H9 (cell line): ENCODE data around the gene ZNF407. TPM values are rescaled to one million over a fixed set of nuclear protein-coding genes. Genes with fewer than 3 reads are reported as not detected.

Source experiments
- DNase-seq: peaks from one replicate; pipeline ENCODE4 v3.0.0-alpha.2; 2017
- H2AFZ ChIP-seq: one replicate; pipeline ENCODE4 v1.6.1; 2013; ENCODE audit warnings: mild to moderate bottlenecking, low read length, control low read depth, moderate library complexity
- H2AK5ac ChIP-seq: 2 replicates; pipeline ENCODE4 v1.6.1; 2013; ENCODE audit warnings: low read length, control low read depth, mixed read lengths; ENCODE audit not compliant: insufficient read length
- H2BK120ac ChIP-seq: one replicate; pipeline ENCODE4 v1.6.1; 2013; ENCODE audit warnings: low read depth, mild to moderate bottlenecking, low read length, control low read depth, inconsistent platforms; ENCODE audit not compliant: poor library complexity, severe bottlenecking
- H2BK12ac ChIP-seq: 2 replicates; pipeline ENCODE4 v1.6.1; 2013; ENCODE audit warnings: low read length, control low read depth, mixed read lengths, low read depth; ENCODE audit not compliant: insufficient read length
- H2BK15ac ChIP-seq: 2 replicates; pipeline ENCODE4 v1.6.1; 2013; ENCODE audit warnings: low read depth, low read length, control low read depth
- H2BK20ac ChIP-seq: one replicate; pipeline ENCODE4 v1.6.1; 2013; ENCODE audit warnings: low read depth, mild to moderate bottlenecking, low read length, control low read depth, inconsistent platforms; ENCODE audit not compliant: poor library complexity, severe bottlenecking
- H2BK5ac ChIP-seq: 2 replicates; pipeline ENCODE4 v1.6.1; 2013; ENCODE audit warnings: low read length, control low read depth, mixed read lengths; ENCODE audit not compliant: insufficient read length
- H3K14ac ChIP-seq: 2 replicates; pipeline ENCODE4 v1.6.1; 2013; ENCODE audit warnings: low read length, control low read depth; ENCODE audit not compliant: insufficient read depth
- H3K18ac ChIP-seq: 2 replicates; pipeline ENCODE4 v1.6.1; 2013; ENCODE audit warnings: low read depth, mild to moderate bottlenecking, mixed read lengths, low read length, control low read depth; ENCODE audit not compliant: insufficient read length
- H3K23ac ChIP-seq: 2 replicates; pipeline ENCODE4 v1.6.1; 2013; ENCODE audit warnings: low read length, control low read depth, mixed read lengths, low read depth; ENCODE audit not compliant: insufficient read length
- H3K23me2 ChIP-seq: 2 replicates; pipeline ENCODE4 v1.6.1; 2013; ENCODE audit warnings: low read depth, mild to moderate bottlenecking, mixed read lengths, low read length, control low read depth; ENCODE audit not compliant: insufficient read length, poor library complexity, severe bottlenecking
- H3K27ac ChIP-seq: 2 replicates; pipeline ENCODE4 v1.5.1; 2013; ENCODE audit warnings: low read length, control low read depth, mixed read lengths, low read depth; ENCODE audit not compliant: insufficient read length
- H3K27me3 ChIP-seq: 2 replicates; pipeline ENCODE4 v1.6.1; 2013; ENCODE audit warnings: low read length, control low read depth, inconsistent platforms; ENCODE audit not compliant: insufficient read depth
- H3K4ac ChIP-seq: 2 replicates; pipeline ENCODE4 v1.6.1; 2013; ENCODE audit warnings: low read depth, mild to moderate bottlenecking, control low read depth, inconsistent platforms, low read length, moderate library complexity
- H3K4me1 ChIP-seq: 2 replicates; pipeline ENCODE4 v1.6.1; 2013; ENCODE audit warnings: low read length, control low read depth, inconsistent platforms; ENCODE audit not compliant: insufficient read depth
- H3K4me2 ChIP-seq: 2 replicates; pipeline ENCODE4 v1.6.1; 2013; ENCODE audit warnings: low read length, control low read depth, mixed read lengths; ENCODE audit not compliant: insufficient read length, insufficient read depth
- H3K56ac ChIP-seq: 2 replicates; pipeline ENCODE4 v1.6.1; 2013; ENCODE audit warnings: low read depth, mild to moderate bottlenecking, mixed read lengths, low read length, control low read depth; ENCODE audit not compliant: insufficient read length
- H3K79me1 ChIP-seq: 2 replicates; pipeline ENCODE4 v1.6.1; 2013; ENCODE audit warnings: low read depth, mild to moderate bottlenecking, moderate library complexity, low read length, control low read depth, inconsistent platforms; ENCODE audit not compliant: insufficient read depth, poor library complexity, severe bottlenecking
- H3K79me2 ChIP-seq: 2 replicates; pipeline ENCODE4 v1.6.1; 2013; ENCODE audit warnings: low read length, control low read depth, inconsistent platforms; ENCODE audit not compliant: insufficient read depth
- H3K9ac ChIP-seq: 2 replicates; pipeline ENCODE4 v1.6.1; 2013; ENCODE audit warnings: low read length, control low read depth, mixed read lengths; ENCODE audit not compliant: insufficient read length; ENCODE audit errors: extremely low read depth
- H3K9me3 ChIP-seq: one replicate; pipeline ENCODE4 v1.6.1; 2013; ENCODE audit warnings: low read depth, low read length, inconsistent platforms; ENCODE audit not compliant: control insufficient read depth
- H3T11ph ChIP-seq: one replicate; pipeline ENCODE4 v1.6.1; 2013; ENCODE audit warnings: mild to moderate bottlenecking, low read length, control low read depth, inconsistent platforms
- H4K20me1 ChIP-seq: one replicate; pipeline ENCODE4 v1.6.1; 2013; ENCODE audit not compliant: control insufficient read depth, insufficient read length, insufficient read depth
- H4K5ac ChIP-seq: 2 replicates; pipeline ENCODE4 v1.6.1; 2013; ENCODE audit warnings: low read depth, mild to moderate bottlenecking, mixed read lengths, low read length, control low read depth; ENCODE audit not compliant: insufficient read length
- H4K8ac ChIP-seq: replicated peaks from 2 replicates; pipeline ENCODE4 v1.6.1; 2013; ENCODE audit warnings: low read length, control low read depth, mixed read lengths, low read depth; ENCODE audit not compliant: insufficient read length
- H4K91ac ChIP-seq: 2 replicates; pipeline ENCODE4 v1.6.1; 2013; ENCODE audit warnings: low read depth, mild to moderate bottlenecking, moderate library complexity, mixed read lengths, low read length, control low read depth; ENCODE audit not compliant: insufficient read length
- H3K27ac Mint-ChIP-seq, 3 experiments: 2 replicates in 2 of 3; 3 replicates in 1 of 3; pipeline ENCODE4 v1.8.0; 2020 to 2021; ENCODE audit warnings: mixed read lengths in 3 of 3, mild to moderate bottlenecking in 1 of 3, moderate library complexity in 1 of 3
- H3K27me3 Mint-ChIP-seq: 2 replicates; pipeline ENCODE4 v1.8.0; 2021; ENCODE audit warnings: low read depth, mild to moderate bottlenecking, moderate library complexity, mixed read lengths
- H3K36me3 Mint-ChIP-seq, 3 experiments: 2 replicates in 2 of 3; 3 replicates in 1 of 3; pipeline ENCODE4 v1.8.0; 2020 to 2021; ENCODE audit warnings: low read depth in 3 of 3, mixed read lengths in 3 of 3; ENCODE audit not compliant: insufficient read depth in 1 of 3
- H3K4me1 Mint-ChIP-seq, 2 experiments: 2 replicates each; pipeline ENCODE4 v1.8.0; 2020; ENCODE audit warnings: mixed read lengths in 2 of 2
- H3K4me3 Mint-ChIP-seq, 2 experiments: 2 replicates in 1 of 2; 3 replicates in 1 of 2; pipeline ENCODE4 v1.8.0; 2020 to 2021; ENCODE audit warnings: mild to moderate bottlenecking in 2 of 2, mixed read lengths in 2 of 2, moderate library complexity in 1 of 2
- H3K9me3 Mint-ChIP-seq, 2 experiments: 2 replicates in 1 of 2; 3 replicates in 1 of 2; pipeline ENCODE4 v1.8.0; 2020; ENCODE audit warnings: mild to moderate bottlenecking in 2 of 2, mixed read lengths in 2 of 2, moderate library complexity in 1 of 2
- WGBS: extraction: QIAGEN DNeasy Blood & Tissue Kit; methylation state at CpG from one replicate; pipeline ENCODE4 v1.1.7; 2013; ENCODE audit warnings: missing lambda C conversion rate, low lambda C conversion rate, mixed read lengths; ENCODE audit not compliant: insufficient read length; ENCODE audit errors: extremely low coverage; 5-methylcytosine and 5-hydroxymethylcytosine counted together
- total RNA-seq: library from RNA; stranded (reverse); gene quantifications from 2 replicates; pipeline ENCODE4 v1.2.1, GENCODE V29; 2021
- TF ChIP-seq, protein P1 (sequence below): fragments of 200-600 bp; sonication (generic); conservative IDR thresholded peaks from 3 replicates; pipeline ENCODE4 v1.8.0; 2021; ENCODE audit warnings: antibody characterized with exemption, mild to moderate bottlenecking

Gene ZNF407
- total RNA-seq, 1 experiment from 2014 or later, result 8.7 TPM

DNA sequence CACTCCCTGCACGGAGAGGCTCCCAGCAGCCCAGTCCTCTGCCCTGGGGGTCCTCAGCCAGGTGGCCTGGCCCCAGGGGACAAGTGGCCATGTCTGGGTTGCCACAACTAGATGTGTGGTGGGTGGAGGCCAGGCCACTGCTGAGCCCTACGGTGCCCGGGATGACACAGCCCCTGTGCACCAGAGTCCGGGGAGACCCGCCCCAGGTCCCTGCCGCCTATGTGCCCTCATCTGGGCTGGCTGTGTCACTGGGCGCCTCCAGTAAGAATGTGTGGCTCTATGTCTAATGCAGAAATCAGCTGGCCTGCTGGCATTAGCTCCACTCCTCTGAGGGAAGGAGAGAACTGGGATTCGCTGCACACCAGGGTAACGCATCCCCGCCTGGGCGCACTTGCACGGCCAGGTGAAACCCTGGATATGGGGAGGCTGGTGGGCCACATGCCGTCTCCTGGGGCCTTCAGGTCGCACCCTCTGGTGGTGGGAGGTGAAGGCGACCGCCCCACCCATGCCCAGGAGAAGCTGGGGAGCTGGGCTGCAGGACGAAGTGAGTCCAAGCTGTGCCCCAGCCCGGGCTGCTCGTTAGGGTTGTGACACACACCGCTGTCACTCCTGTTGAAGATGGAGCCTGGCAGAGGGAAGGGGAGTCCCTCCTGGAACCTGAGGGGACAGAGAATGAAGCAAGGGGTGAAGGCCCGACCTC is 475.2 kb downstream of the ZNF407 start:
- TF ChIP-seq, protein P1, sequence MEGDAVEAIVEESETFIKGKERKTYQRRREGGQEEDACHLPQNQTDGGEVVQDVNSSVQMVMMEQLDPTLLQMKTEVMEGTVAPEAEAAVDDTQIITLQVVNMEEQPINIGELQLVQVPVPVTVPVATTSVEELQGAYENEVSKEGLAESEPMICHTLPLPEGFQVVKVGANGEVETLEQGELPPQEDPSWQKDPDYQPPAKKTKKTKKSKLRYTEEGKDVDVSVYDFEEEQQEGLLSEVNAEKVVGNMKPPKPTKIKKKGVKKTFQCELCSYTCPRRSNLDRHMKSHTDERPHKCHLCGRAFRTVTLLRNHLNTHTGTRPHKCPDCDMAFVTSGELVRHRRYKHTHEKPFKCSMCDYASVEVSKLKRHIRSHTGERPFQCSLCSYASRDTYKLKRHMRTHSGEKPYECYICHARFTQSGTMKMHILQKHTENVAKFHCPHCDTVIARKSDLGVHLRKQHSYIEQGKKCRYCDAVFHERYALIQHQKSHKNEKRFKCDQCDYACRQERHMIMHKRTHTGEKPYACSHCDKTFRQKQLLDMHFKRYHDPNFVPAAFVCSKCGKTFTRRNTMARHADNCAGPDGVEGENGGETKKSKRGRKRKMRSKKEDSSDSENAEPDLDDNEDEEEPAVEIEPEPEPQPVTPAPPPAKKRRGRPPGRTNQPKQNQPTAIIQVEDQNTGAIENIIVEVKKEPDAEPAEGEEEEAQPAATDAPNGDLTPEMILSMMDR, result no peak

More for the DNA sequence above, 475.2 kb downstream of the ZNF407 start:
- no peak overlapping the region for H3K4me2 ChIP-seq
- no peak overlapping the region for H2AFZ ChIP-seq
- no peak overlapping the region for H2BK12ac ChIP-seq
- no peaks in the 10 kb centered on the region for H3K79me1 ChIP-seq
- no peak overlapping the region for H2BK15ac ChIP-seq
- H3K9me3 ChIP-seq, result no peaks in the 10 kb centered on the region
- H3K27ac ChIP-seq, result no peak overlapping the region
- no peak overlapping the region for H3K18ac ChIP-seq
- no peak overlapping the region for H2AK5ac ChIP-seq
- H3K56ac ChIP-seq, result no peak overlapping the region
- H2BK120ac ChIP-seq, result no peak overlapping the region
- H3K79me2 ChIP-seq, result no peaks in the 10 kb centered on the region
- H4K91ac ChIP-seq, result no peak overlapping the region
- no peaks in the 10 kb centered on the region for H4K20me1 ChIP-seq
- no peak overlapping the region for H3K9ac ChIP-seq
- no peak overlapping the region for H2BK20ac ChIP-seq
- no peak overlapping the region for H2BK5ac ChIP-seq
- peaks cover 2 to 11% of the 10 kb centered on the region in 2 experiments; a peak in 3 of 5 replicates for H3K9me3 Mint-ChIP-seq
- H4K8ac ChIP-seq, result no peak overlapping the region
- H3K14ac ChIP-seq, result no peak overlapping the region; the same call in 1 of the 2 replicates
- no peak overlapping the region for H3K23ac ChIP-seq
- H3K4ac ChIP-seq, result no peak overlapping the region
- H3K4me3 Mint-ChIP-seq, result no peak overlapping the region
- peaks cover 0 to 5% of the 10 kb centered on the region in 2 experiments; a peak in 1 of 4 replicates for H3K4me1 Mint-ChIP-seq
- DNase-seq, result no peak
- no peak overlapping the region for H4K5ac ChIP-seq
- H3K4me1 ChIP-seq, result no peaks in the 10 kb centered on the region
- H3T11ph ChIP-seq, result no peak overlapping the region
- WGBS, result no CpG with 5 or more reads among the region's 21 CpGs
- H3K36me3 Mint-ChIP-seq, result peaks cover 0 to 6% (median 0%) of the 10 kb centered on the region in 3 experiments; a peak in 2 of 7 replicates
- no peaks in the 10 kb centered on the region for H3K27me3 ChIP-seq
- no peak overlapping the region for H3K27ac Mint-ChIP-seq
- no peaks in the 10 kb centered on the region; the same call in 1 of the 2 replicates for H3K27me3 Mint-ChIP-seq
- no peaks in the 10 kb centered on the region for H3K23me2 ChIP-seq
